Right lobe of liver (tissue), 4 donors: ENCODE measurements around the gene TNFRSF14.
A peak's percentile ranks its signal among the peaks of the same experiment; 100 is the strongest.

Experiments
- POLR2A ChIP-seq: fragments of 450-650 bp; IDR thresholded peaks from one replicate; pipeline ENCODE4 v1.6.1; 2017; ENCODE audit warnings: antibody characterized with exemption, mild to moderate bottlenecking
- TF ChIP-seq, protein P1 (sequence below), 4 donors: fragments of 200-600 bp in 3 of 4; fragments of 450-650 bp in 1 of 4; IDR thresholded peaks; one replicate each; pipeline versions ENCODE4 v1.5.1 to v1.8.0; 2016 to 2022; ENCODE audit warnings: antibody characterized with exemption in 4 of 4, mild to moderate bottlenecking in 2 of 4
- donor health status: DM: no; HTN: no; CAD: no.
- donor health status: DM: no; HTN: no; CAD: no.
- donor health status: DM: no; HTN: yes; CAD: no.

DNA sequence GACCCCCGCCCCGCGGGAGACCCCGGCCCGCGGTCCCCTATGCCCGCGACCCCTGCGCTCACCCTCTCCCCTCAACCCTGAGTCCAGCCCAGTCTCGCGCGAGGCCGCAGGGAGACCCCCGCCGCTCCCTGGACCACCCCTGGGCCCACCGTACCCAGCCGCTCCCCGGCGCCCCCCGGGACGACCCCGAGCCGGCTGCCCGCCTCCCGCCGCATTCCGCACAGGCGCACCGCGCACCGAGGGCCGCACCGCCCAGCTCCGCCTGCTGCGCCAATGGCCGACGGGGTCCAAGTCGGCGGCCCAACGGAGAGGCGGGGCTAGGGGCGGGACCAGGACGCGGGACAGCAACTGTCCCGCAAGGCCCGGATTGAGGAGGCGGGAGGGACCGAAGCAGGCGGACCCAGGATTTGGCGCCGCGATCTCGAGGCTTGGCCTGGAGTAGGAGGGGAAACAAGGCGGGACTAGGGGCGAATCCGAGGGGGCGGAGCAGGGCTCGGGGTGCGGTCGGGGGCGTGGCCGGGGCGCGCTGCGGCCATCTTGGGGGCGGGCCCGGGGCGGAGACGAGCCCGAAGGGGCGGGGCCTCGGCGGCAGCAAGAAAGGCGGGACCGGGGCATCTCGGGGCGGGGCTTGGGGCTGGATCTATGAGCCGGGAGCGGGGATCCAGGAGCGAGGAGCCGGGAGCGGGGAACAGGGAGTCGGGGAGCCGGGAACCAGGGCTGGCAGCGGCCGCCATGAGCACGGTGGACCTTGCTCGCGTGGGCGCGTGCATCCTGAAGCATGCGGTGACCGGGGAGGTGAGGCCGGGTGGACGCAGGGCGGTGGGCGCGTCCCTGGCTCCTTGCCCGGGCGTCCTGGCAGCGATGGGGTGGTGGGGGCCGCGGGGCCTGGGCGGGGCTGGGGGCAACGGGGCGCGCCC, 30.2 kb downstream of the TNFRSF14 start, which contains the start of gene PRXL2B:
- TF ChIP-seq, protein P1, sequence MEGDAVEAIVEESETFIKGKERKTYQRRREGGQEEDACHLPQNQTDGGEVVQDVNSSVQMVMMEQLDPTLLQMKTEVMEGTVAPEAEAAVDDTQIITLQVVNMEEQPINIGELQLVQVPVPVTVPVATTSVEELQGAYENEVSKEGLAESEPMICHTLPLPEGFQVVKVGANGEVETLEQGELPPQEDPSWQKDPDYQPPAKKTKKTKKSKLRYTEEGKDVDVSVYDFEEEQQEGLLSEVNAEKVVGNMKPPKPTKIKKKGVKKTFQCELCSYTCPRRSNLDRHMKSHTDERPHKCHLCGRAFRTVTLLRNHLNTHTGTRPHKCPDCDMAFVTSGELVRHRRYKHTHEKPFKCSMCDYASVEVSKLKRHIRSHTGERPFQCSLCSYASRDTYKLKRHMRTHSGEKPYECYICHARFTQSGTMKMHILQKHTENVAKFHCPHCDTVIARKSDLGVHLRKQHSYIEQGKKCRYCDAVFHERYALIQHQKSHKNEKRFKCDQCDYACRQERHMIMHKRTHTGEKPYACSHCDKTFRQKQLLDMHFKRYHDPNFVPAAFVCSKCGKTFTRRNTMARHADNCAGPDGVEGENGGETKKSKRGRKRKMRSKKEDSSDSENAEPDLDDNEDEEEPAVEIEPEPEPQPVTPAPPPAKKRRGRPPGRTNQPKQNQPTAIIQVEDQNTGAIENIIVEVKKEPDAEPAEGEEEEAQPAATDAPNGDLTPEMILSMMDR (IDR thresholded peaks at IDR 0.05): no peak
- TF ChIP-seq POLR2A: peak; percentile 90
